Endothelial cell (in vitro differentiated cells): ENCODE results near the gene HCST. TPM values are rescaled to one million over a fixed set of nuclear protein-coding genes. Genes with fewer than 3 reads are reported as not detected.

Experiments used
- DNase-seq: peaks from one replicate; pipeline ENCODE4 v3.0.0; 2021; ENCODE audit warnings: low spot score
- H3K27ac Mint-ChIP-seq: one replicate; pipeline ENCODE4 v1.8.0; 2021; ENCODE audit warnings: mixed read lengths, inconsistent platforms; ENCODE audit not compliant: unreplicated experiment
- H3K27me3 Mint-ChIP-seq: one replicate; pipeline ENCODE4 v1.8.0; 2021; ENCODE audit warnings: mild to moderate bottlenecking, moderate library complexity, mixed read lengths, inconsistent platforms; ENCODE audit not compliant: unreplicated experiment
- H3K36me3 Mint-ChIP-seq: one replicate; pipeline ENCODE4 v1.8.0; 2021; ENCODE audit warnings: mild to moderate bottlenecking, low read depth, mixed read lengths, inconsistent platforms; ENCODE audit not compliant: unreplicated experiment
- H3K4me1 Mint-ChIP-seq: one replicate; pipeline ENCODE4 v1.8.0; 2021; ENCODE audit warnings: mild to moderate bottlenecking, mixed read lengths, inconsistent platforms; ENCODE audit not compliant: unreplicated experiment
- H3K4me3 Mint-ChIP-seq: one replicate; pipeline ENCODE4 v1.8.0; 2021; ENCODE audit warnings: mild to moderate bottlenecking, mixed read lengths, inconsistent platforms; ENCODE audit not compliant: unreplicated experiment
- H3K9me3 Mint-ChIP-seq: one replicate; pipeline ENCODE4 v1.8.0; 2021; ENCODE audit warnings: mixed read lengths, inconsistent platforms; ENCODE audit not compliant: unreplicated experiment
- total RNA-seq: library from RNA; stranded (reverse); fragmentation: NEBNext Ultra II Directional; extraction: Animal tissue kit (Norgen Biotek cat#: 25700); gene quantifications from one replicate; pipeline ENCODE4 v1.2.1, GENCODE V29; 2021; ENCODE audit not compliant: unreplicated experiment
- TF ChIP-seq, protein P1 (sequence below): fragments of 200-600 bp; sonication (generic); IDR thresholded peaks from one replicate; pipeline ENCODE4 v1.5.0; 2021; ENCODE audit warnings: antibody characterized with exemption; ENCODE audit not compliant: unreplicated experiment

HCST gene
- total RNA-seq, 1 donor from 2014 or later, result 0.95 TPM

- TF ChIP-seq, protein P1, sequence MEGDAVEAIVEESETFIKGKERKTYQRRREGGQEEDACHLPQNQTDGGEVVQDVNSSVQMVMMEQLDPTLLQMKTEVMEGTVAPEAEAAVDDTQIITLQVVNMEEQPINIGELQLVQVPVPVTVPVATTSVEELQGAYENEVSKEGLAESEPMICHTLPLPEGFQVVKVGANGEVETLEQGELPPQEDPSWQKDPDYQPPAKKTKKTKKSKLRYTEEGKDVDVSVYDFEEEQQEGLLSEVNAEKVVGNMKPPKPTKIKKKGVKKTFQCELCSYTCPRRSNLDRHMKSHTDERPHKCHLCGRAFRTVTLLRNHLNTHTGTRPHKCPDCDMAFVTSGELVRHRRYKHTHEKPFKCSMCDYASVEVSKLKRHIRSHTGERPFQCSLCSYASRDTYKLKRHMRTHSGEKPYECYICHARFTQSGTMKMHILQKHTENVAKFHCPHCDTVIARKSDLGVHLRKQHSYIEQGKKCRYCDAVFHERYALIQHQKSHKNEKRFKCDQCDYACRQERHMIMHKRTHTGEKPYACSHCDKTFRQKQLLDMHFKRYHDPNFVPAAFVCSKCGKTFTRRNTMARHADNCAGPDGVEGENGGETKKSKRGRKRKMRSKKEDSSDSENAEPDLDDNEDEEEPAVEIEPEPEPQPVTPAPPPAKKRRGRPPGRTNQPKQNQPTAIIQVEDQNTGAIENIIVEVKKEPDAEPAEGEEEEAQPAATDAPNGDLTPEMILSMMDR, result no peak
- Mint-ChIP-seq H3K9me3 (no peaks in the 10 kb centered on the region), H3K27ac (no peak overlapping the region), H3K4me1 (peaks cover 19% of the 10 kb centered on the region), H3K27me3 (peaks cover 13% of the 10 kb centered on the region), H3K36me3 (peaks cover 6% of the 10 kb centered on the region), H3K4me3 (peak overlapping the region; percentile 95)
- DNase-seq, result peak; percentile 49
Measured at GRCh38 chr19:35899547-35900214, 2.6 kb upstream of the HCST start.

DNA sequence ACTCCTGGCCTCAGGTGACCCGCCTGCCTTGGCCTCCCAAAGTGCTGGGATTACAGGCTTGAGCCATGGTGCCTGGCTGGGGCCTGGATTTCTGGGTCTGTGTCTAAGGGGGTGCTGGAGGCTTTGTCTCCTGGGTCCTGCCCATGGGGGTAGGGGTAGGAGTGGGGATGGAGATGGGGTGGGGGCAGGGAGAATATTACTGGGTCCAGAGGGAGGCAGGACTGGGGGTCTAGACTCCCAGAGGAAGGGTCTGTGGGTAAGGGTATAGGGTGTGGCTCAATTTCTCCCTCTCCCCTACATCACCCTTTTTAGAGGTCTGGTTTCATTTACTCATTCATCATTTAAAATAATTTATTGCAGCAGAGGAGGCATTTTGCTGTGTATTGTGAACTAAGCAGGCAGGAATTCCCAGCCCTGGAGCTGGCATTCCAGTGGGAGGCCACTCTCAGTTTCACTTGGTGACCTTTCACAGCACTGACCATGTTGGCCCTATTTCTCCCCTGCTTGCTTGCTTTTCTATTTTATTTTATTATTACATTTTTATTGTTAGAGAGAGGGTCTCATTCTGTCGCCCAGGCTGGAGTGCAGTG, 1.2 kb upstream of the HCST start:
- H3K4me1 Mint-ChIP-seq, result peaks cover 19% of the 10 kb centered on the region
- no peak overlapping the region for H3K27ac Mint-ChIP-seq
- H3K27me3 Mint-ChIP-seq, result peaks cover 15% of the 10 kb centered on the region
- TF ChIP-seq, protein P1, result no peak
- DNase-seq, result no peak
- no peaks in the 10 kb centered on the region for H3K9me3 Mint-ChIP-seq
- peak overlapping the region; percentile 79 for H3K4me3 Mint-ChIP-seq
- H3K36me3 Mint-ChIP-seq, result no peaks in the 10 kb centered on the region

GRCh38 chr19:35902870-35903475, 644 bp downstream of the HCST start:
- H3K36me3 Mint-ChIP-seq, result no peaks in the 10 kb centered on the region
- peak overlapping the region; percentile 63 for H3K4me3 Mint-ChIP-seq
- no peak overlapping the region for H3K27ac Mint-ChIP-seq
- H3K27me3 Mint-ChIP-seq, result peaks cover 15% of the 10 kb centered on the region
- TF ChIP-seq, protein P1, result no peak
- peaks cover 19% of the 10 kb centered on the region for H3K4me1 Mint-ChIP-seq
- H3K9me3 Mint-ChIP-seq, result no peaks in the 10 kb centered on the region
- no peak for DNase-seq

GRCh38 chr19:35903550-35904179, 1.3 kb downstream of the HCST start:
- H3K27ac Mint-ChIP-seq, result no peak overlapping the region
- peak; percentile 48 for DNase-seq
- TF ChIP-seq, protein P1, result no peak

More at GRCh38 chr19:35903550-35904179, 1.3 kb downstream of the HCST start:
- H3K9me3 Mint-ChIP-seq, result no peaks in the 10 kb centered on the region
- H3K27me3 Mint-ChIP-seq, result peaks cover 15% of the 10 kb centered on the region
- H3K4me3 Mint-ChIP-seq, result peak overlapping the region; percentile 63
- H3K36me3 Mint-ChIP-seq, result no peaks in the 10 kb centered on the region
- H3K4me1 Mint-ChIP-seq, result peaks cover 19% of the 10 kb centered on the region
